ENCODE measurements around the gene DPYSL4.

DNA sequence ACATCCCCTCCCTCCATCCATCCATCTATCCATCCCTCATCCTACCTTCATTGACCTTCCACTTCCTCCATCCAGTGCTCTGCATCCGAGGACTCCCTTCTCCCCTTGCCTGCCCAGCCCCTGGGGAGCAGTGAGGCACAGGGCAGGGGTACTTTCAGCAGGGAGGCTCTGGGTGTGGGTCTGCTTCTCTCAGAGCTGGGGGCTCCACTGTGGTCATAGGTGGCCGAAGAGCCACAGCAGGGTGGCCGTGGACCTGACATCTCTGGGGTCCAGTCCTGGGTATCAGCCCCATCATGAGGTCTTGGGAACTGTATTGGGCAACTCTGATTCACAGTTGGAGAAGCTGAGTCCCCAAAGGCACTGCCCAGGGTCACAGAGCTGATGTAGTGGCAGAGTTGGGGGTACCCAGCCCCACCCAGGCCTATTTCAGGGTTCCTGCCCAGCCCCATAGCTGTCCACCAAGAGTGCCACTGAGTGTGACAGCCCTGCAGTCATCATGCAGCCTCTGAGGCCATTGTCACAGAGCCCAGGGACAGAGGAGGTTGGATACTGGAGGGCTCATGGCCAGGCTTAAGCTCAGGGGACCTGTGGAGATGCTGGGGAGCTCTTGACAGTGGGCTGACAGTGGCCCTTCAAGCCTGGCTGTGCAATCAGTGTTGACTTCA lies 35.3 kb upstream of the DPYSL4 start:
- TF ChIP-seq POLR2AphosphoS5 (IDR thresholded peaks at IDR 0.05; ENCODE audit: low read depth, low read length), result no peak
- no peak for TF ChIP-seq TAF1 (IDR thresholded peaks at IDR 0.05; ENCODE audit: borderline replicate concordance, insufficient read depth, low read length)
- TF ChIP-seq, protein P1, sequence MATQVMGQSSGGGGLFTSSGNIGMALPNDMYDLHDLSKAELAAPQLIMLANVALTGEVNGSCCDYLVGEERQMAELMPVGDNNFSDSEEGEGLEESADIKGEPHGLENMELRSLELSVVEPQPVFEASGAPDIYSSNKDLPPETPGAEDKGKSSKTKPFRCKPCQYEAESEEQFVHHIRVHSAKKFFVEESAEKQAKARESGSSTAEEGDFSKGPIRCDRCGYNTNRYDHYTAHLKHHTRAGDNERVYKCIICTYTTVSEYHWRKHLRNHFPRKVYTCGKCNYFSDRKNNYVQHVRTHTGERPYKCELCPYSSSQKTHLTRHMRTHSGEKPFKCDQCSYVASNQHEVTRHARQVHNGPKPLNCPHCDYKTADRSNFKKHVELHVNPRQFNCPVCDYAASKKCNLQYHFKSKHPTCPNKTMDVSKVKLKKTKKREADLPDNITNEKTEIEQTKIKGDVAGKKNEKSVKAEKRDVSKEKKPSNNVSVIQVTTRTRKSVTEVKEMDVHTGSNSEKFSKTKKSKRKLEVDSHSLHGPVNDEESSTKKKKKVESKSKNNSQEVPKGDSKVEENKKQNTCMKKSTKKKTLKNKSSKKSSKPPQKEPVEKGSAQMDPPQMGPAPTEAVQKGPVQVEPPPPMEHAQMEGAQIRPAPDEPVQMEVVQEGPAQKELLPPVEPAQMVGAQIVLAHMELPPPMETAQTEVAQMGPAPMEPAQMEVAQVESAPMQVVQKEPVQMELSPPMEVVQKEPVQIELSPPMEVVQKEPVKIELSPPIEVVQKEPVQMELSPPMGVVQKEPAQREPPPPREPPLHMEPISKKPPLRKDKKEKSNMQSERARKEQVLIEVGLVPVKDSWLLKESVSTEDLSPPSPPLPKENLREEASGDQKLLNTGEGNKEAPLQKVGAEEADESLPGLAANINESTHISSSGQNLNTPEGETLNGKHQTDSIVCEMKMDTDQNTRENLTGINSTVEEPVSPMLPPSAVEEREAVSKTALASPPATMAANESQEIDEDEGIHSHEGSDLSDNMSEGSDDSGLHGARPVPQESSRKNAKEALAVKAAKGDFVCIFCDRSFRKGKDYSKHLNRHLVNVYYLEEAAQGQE (IDR thresholded peaks at IDR 0.05; ENCODE audit: insufficient read depth in 1 of 2, low read depth in 2 of 2, low read length in 2 of 2), result no peak
- TF ChIP-seq SIN3A (IDR thresholded peaks at IDR 0.05; ENCODE audit: borderline replicate concordance, insufficient read depth, low read length), result no peak
- TF ChIP-seq FOXP2 (optimal IDR thresholded peaks at IDR 0.05; ENCODE audit: borderline replicate concordance, extremely low read depth, extremely low read length, insufficient read depth), result no peak

Measured in PFSK-1 (cell line).